Measurements from ENCODE around the gene PRRG3. TPM values are rescaled to one million over a fixed set of nuclear protein-coding genes. Genes with fewer than 3 reads are reported as not detected.

The PRRG3 gene
- total RNA-seq, 1 experiment from 2014 or later, result 5.1 TPM

DNA sequence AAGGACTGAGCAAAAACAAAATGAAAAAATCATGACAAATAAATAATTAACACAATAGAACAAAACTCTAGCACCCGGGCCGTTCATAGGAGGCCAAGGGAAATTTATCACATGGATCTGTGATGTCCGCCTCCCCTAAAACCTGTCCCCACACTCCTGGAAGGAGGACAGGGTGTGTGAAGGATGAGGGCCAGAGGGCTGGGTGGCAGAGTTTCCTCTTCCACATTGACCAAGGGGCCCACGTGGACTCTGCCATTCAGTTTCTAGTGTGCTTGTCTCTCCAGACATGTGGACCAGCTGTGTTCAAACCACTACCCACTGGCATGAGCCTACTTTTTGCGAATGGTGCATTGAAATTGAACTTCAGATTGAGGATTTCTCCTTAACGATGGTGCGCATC lies 6.3 kb downstream of the PRRG3 start (continued):
- TF ChIP-seq, protein P1, sequence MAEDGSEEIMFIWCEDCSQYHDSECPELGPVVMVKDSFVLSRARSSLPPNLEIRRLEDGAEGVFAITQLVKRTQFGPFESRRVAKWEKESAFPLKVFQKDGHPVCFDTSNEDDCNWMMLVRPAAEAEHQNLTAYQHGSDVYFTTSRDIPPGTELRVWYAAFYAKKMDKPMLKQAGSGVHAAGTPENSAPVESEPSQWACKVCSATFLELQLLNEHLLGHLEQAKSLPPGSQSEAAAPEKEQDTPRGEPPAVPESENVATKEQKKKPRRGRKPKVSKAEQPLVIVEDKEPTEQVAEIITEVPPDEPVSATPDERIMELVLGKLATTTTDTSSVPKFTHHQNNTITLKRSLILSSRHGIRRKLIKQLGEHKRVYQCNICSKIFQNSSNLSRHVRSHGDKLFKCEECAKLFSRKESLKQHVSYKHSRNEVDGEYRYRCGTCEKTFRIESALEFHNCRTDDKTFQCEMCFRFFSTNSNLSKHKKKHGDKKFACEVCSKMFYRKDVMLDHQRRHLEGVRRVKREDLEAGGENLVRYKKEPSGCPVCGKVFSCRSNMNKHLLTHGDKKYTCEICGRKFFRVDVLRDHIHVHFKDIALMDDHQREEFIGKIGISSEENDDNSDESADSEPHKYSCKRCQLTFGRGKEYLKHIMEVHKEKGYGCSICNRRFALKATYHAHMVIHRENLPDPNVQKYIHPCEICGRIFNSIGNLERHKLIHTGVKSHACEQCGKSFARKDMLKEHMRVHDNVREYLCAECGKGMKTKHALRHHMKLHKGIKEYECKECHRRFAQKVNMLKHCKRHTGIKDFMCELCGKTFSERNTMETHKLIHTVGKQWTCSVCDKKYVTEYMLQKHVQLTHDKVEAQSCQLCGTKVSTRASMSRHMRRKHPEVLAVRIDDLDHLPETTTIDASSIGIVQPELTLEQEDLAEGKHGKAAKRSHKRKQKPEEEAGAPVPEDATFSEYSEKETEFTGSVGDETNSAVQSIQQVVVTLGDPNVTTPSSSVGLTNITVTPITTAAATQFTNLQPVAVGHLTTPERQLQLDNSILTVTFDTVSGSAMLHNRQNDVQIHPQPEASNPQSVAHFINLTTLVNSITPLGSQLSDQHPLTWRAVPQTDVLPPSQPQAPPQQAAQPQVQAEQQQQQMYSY (CRISPR knock-in tag; IDR thresholded peaks at IDR 0.05), result no peak
- TF ChIP-seq NR1H2 (CRISPR knock-in tag; IDR thresholded peaks at IDR 0.05) (no peak), GRHL2 (CRISPR knock-in tag; IDR thresholded peaks at IDR 0.05; ENCODE audit: insufficient replicate concordance, severe bottlenecking) (no peak), GTF2I (CRISPR knock-in tag; conservative IDR thresholded peaks at IDR 0.05) (no peak), TEAD1 (CRISPR knock-in tag; IDR thresholded peaks at IDR 0.05) (no peak), CBFB (CRISPR knock-in tag; IDR thresholded peaks at IDR 0.05; ENCODE audit: low read depth) (no peak), MXD4 (CRISPR knock-in tag; IDR thresholded peaks at IDR 0.05; ENCODE audit: borderline replicate concordance) (no peak)

DNA sequence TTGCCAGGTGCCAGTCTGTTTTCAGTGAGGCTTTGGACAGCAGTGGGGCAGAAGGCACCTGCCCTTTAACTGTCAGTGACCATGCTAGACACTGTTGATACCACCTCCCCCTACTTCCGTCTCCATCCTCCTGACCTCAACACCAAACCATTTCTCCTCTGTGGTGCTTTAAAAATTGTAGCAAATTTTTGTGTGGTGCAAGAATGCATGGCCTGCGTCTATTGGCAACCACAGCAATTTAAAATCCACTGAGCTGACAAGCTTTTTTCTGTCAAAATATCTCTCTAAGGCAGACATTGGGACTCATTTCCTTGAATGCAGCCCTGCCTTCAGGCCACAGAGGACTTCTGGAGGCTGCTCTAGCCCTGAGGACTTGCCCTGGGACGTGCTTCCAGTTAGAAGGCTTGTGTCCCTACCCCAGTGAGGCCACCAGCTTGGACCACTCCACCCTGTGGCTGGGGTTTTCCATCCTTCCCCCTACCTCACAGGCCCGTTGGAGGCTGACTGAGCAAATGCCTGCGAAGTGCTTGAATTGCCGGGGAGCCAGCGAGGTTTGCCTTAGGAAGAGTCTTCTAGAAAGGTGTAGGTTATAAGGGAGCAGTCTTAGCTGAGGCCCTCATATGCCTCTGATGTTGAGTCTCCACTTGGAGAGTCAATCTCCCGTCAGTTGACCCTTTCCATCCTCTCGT lies 6.9 kb downstream of the PRRG3 start:
- no peak overlapping the region for H3K4me3 Mint-ChIP-seq
- no peaks in the 10 kb centered on the region for H3K9me3 Mint-ChIP-seq
- TF ChIP-seq MLX (CRISPR knock-in tag; IDR thresholded peaks at IDR 0.05) (no peak), HMGA2 (CRISPR knock-in tag; IDR thresholded peaks at IDR 0.05) (no peak), TEAD4 (CRISPR knock-in tag; IDR thresholded peaks at IDR 0.05) (no peak), FOXK1 (CRISPR knock-in tag; IDR thresholded peaks at IDR 0.05) (no peak), ZNF317 (CRISPR knock-in tag; IDR thresholded peaks at IDR 0.05; ENCODE audit: borderline replicate concordance, low read depth) (no peak), FOXJ3 (CRISPR knock-in tag; IDR thresholded peaks at IDR 0.05; ENCODE audit: borderline replicate concordance) (no peak), IRF1 (CRISPR knock-in tag; IDR thresholded peaks at IDR 0.05) (no peak), ZNF416 (CRISPR knock-in tag; IDR thresholded peaks at IDR 0.05) (no peak), MYBL2 (CRISPR knock-in tag; IDR thresholded peaks at IDR 0.05) (no peak), ZNF121 (CRISPR knock-in tag; IDR thresholded peaks at IDR 0.05) (no peak), ZBTB43 (CRISPR knock-in tag; IDR thresholded peaks at IDR 0.05) (no peak), ZNF263 (CRISPR knock-in tag; IDR thresholded peaks at IDR 0.05; ENCODE audit: low read depth) (no peak), TEAD1 (CRISPR knock-in tag; IDR thresholded peaks at IDR 0.05) (no peak), CREM (CRISPR knock-in tag; IDR thresholded peaks at IDR 0.05) (no peak), GABPB1 (CRISPR knock-in tag; IDR thresholded peaks at IDR 0.05) (no peak), JAZF1 (CRISPR knock-in tag; IDR thresholded peaks at IDR 0.05) (no peak), FOXP1 (CRISPR knock-in tag; IDR thresholded peaks at IDR 0.05; ENCODE audit: borderline replicate concordance) (no peak), NR1H2 (CRISPR knock-in tag; IDR thresholded peaks at IDR 0.05) (no peak), ZNF423 (CRISPR knock-in tag; IDR thresholded peaks at IDR 0.05) (no peak), AR (CRISPR knock-in tag; IDR thresholded peaks at IDR 0.05) (no peak)
- 0 out of 2 replicates have a peak, but pooled peaks cover 3% of the 10 kb centered on the region for H3K4me1 Mint-ChIP-seq
- no peak for DNase-seq (ENCODE audit: low spot score)
- no peak for ATAC-seq
- 0 out of 2 replicates have a peak, but pooled peaks cover 3% of the 10 kb centered on the region for H3K36me3 Mint-ChIP-seq
- CTCF ChIA-PET, result no interaction called here
- no peaks in the 10 kb centered on the region for H3K27me3 Mint-ChIP-seq (ENCODE audit: low read depth)
- no peak overlapping the region for H3K27ac Mint-ChIP-seq
- POLR2A ChIA-PET, result no interaction called here

Data from WTC11 (cell line).